Neuron (in vitro differentiated cells): Measurements from ENCODE around the gene ELF5.

Experiments
- H2AFZ ChIP-seq: one replicate; pipeline ENCODE4 v1.6.1; 2013; ENCODE audit warnings: low read depth, mild to moderate bottlenecking, inconsistent platforms, low read length, moderate library complexity
- H3K27me3 ChIP-seq: one replicate; pipeline ENCODE4 v1.6.1; 2013; ENCODE audit warnings: low read length; ENCODE audit not compliant: insufficient read depth
- H3K36me3 ChIP-seq: one replicate; pipeline ENCODE4 v1.6.1; 2013; ENCODE audit warnings: low read length; ENCODE audit not compliant: insufficient read depth
- H3K4me1 ChIP-seq: one replicate; pipeline ENCODE4 v1.6.1; 2013; ENCODE audit warnings: low read length; ENCODE audit not compliant: insufficient read depth
- H3K4me3 ChIP-seq: 2 replicates; pipeline ENCODE4 v1.5.1; 2013; ENCODE audit warnings: mild to moderate bottlenecking, low read length, moderate library complexity
- H3K9me3 ChIP-seq: one replicate; pipeline ENCODE4 v1.6.1; 2013; ENCODE audit warnings: low read length

ELF5 gene

DNA sequence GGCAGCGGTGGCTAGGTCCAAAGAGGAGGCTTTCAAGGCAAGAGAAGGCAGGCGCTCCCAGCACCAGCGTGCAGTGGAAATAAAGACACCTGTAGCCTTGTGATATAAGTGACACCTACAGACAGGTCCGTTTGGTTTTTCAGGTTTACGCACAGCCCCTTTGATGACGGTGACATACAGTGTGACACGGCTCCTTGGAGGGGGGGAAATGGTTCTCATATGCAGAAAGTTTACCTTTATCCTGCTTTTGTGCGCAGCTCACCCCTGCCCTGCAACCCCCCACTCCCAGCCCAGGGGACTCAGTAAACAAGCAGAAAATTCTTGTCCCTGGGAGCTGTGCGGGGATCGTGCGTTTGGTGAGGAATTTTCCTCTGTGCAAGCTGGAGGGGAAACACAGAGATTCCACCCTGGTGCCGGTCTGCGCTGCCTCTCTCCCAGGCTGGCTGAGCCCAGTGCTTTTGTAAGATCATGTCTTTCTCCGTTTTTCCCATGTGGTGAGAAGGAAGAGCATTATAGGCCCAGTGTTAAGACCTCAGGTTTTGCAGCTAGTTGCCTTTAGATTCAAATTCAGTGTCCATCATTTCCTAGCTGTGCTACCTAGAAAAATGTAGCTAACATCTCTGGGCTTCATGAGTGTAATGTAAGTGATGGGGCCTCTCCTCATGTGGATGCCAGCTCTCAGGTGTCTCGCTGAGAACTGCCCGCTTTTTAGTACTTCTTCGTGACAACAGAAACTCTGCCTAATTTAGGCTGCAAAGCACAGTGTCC is at the start of gene ELF5:
ELF5 (minus strand) TSS at position 113 of the 768 bp plus-strand sequence. CDS start 8,045 bp downstream, outside the sequence.
- Histone ChIP-seq H3K36me3 (no peaks in the 10 kb centered on the region), H3K27me3 (no peaks in the 10 kb centered on the region)

DNA sequence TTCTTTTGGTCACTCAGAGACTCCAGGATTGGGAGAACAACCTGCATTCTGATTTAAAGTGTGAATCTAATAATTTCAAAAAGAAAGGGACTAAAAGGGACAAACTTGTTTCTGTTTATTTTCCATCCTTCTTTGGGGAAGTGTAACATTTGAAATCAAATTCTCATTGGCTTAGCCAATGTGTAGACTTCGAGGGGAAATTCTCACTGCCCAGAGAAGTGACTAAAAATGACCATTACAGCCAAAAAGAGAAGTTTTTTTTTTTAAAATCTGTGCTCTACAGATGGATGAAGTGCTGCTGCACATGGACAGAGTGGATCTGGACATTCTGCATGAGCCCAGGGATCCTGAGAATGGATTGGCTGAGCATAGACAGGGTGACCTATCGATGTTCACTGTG is 49.4 kb upstream of the ELF5 start:
- H3K4me1 ChIP-seq = no peaks in the 10 kb centered on the region
- H3K36me3 ChIP-seq = no peaks in the 10 kb centered on the region
- no peaks in the 10 kb centered on the region for H3K9me3 ChIP-seq
- H3K27me3 ChIP-seq = no peaks in the 10 kb centered on the region
- no peak overlapping the region for H3K4me3 ChIP-seq
- H2AFZ ChIP-seq = no peak overlapping the region

More for the DNA sequence above, at the start of gene ELF5:
- Histone ChIP-seq H3K4me3 (no peak within 1 kb of the TSS), H3K4me1 (no peaks in the 10 kb centered on the region), H3K9me3 (no peaks in the 10 kb centered on the region), H2AFZ (no peak within 1 kb of the TSS)

DNA sequence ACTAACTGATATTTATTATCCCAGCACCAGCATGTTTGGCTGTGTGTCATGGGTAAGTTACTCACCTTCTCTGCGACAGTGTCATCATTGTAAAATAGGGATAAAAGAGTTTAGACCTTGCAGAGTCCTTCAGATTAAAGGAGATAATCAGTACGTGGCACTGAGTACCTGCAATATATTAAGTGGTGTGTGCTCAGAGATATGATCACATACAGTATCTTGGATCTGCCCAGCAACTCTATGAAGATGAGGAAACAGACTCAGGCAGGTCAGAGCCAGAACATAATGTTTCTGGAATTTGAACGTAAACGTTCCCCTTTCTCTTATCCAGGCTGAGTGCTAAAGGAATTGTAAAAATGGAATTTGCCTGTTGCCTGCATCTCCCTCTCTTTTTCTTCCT is 46.9 kb upstream of the ELF5 start:
- Histone ChIP-seq H2AFZ (no peak overlapping the region), H3K9me3 (no peaks in the 10 kb centered on the region), H3K4me3 (no peak overlapping the region), H3K36me3 (no peaks in the 10 kb centered on the region), H3K4me1 (no peaks in the 10 kb centered on the region), H3K27me3 (no peaks in the 10 kb centered on the region)

DNA sequence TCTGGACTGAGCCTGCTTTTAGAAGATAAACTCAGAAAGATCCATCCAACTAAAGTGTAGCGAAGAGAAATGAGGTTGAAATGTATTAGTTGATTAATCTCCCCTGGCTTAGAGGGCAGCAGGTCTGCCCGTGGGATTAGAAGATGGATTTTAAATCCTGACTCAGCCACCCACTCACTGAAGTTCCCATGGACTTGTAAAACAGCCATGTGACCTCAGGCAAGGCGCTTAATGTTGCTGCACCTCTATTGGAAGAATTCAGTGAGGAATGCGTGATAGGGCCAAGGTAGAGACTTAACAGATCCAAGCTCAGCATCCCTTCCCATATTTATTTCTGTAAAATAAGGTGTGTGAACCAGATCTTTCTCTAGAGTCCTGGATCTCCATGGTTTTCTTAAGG is 45.1 kb upstream of the ELF5 start:
- Histone ChIP-seq H2AFZ (no peak overlapping the region), H3K27me3 (no peaks in the 10 kb centered on the region), H3K9me3 (no peaks in the 10 kb centered on the region), H3K4me1 (no peaks in the 10 kb centered on the region), H3K36me3 (no peaks in the 10 kb centered on the region), H3K4me3 (no peak overlapping the region)

DNA sequence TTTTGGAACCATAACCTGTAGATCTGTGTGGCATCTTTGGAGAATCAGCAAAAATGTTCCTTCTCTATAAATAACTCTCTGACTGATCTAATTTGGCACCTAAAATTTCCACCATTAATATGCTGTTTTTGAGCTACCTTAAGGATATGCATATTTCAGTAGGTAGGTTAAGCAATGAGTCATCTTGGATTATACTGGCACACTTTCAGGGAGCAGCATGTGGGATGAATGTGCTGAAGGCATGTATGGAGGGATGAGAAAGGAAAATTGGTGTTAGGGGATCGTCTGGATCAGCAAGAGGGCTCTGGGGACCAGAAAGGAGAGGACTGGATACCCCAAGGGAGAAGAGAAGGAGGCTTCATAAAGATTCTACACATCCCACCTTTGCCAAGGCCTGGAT is 44.6 kb upstream of the ELF5 start:
- no peaks in the 10 kb centered on the region for H3K9me3 ChIP-seq
- H3K4me1 ChIP-seq = no peaks in the 10 kb centered on the region
- H3K36me3 ChIP-seq = no peaks in the 10 kb centered on the region
- H2AFZ ChIP-seq = no peak overlapping the region
- H3K27me3 ChIP-seq = no peaks in the 10 kb centered on the region
- no peak overlapping the region for H3K4me3 ChIP-seq

DNA sequence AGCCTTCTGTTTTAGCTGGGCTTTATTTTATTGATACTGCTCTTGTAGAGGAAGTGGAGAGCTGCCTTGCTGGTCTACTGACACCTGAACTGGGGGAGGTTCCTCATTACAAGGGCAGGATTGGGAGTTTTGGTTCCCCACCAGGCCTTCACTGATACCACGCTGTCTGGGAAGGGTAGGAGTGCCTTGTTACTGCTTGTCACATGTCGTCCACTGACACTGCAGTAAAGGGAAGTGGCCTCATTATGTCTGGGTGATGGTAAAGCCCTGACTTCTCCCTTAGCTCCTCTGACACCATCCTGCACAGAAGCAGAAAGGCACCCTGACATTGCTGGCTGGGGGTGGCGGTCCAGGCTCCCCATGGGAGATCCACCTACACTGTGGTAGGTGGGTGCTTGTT is 38.7 kb upstream of the ELF5 start:
- no peak overlapping the region for H3K4me3 ChIP-seq
- no peaks in the 10 kb centered on the region for H3K9me3 ChIP-seq
- H3K27me3 ChIP-seq = no peaks in the 10 kb centered on the region
- H2AFZ ChIP-seq = no peak overlapping the region
- no peaks in the 10 kb centered on the region for H3K36me3 ChIP-seq
- no peaks in the 10 kb centered on the region for H3K4me1 ChIP-seq

DNA sequence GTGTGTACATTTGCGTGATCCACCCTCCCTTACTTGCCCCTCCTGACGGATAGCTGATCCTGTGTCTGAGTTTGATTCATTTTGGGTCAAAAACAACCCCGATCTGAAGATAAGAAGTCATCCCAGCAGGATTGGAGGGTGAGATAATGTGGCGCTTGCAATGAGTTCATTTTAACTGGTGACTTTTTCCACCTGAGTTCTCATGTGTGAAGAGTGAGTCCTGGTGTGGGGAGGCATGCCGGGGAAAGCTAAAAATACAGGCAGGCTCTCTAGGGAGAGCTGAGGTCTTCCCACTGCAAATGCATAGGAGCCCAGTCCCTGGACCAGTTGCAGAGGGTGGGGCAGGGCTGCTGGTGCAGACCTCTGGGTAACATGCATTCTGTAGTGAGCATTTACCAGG is 35.7 kb upstream of the ELF5 start:
- no peak overlapping the region for H3K4me3 ChIP-seq
- no peaks in the 10 kb centered on the region for H3K36me3 ChIP-seq
- no peaks in the 10 kb centered on the region for H3K9me3 ChIP-seq
- no peaks in the 10 kb centered on the region for H3K27me3 ChIP-seq
- H3K4me1 ChIP-seq = peaks cover 8% of the 10 kb centered on the region
- H2AFZ ChIP-seq = no peak overlapping the region

DNA sequence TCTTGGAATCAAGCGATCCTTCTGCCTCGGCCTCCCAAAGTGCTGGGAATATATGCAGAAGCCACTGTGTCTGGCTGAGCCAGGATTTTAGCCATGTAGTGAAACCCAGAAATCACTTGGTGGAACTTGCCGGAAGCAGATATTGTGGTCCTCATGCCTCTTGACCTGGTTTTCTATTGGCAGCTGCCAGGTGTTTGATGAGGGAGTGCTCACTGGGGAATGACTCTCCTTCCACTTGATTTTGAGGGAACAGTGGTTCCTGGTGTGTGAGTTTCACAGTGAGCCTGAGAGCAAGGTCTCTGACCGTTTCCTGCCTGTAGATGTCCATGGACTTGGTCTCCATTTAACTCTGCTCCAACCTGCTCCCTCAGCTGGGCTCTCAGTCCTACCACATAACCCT is 34.7 kb upstream of the ELF5 start:
- Histone ChIP-seq H3K4me3 (no peak overlapping the region), H3K9me3 (no peaks in the 10 kb centered on the region), H3K27me3 (no peaks in the 10 kb centered on the region), H2AFZ (no peak overlapping the region), H3K4me1 (peaks cover 8% of the 10 kb centered on the region), H3K36me3 (no peaks in the 10 kb centered on the region)

DNA sequence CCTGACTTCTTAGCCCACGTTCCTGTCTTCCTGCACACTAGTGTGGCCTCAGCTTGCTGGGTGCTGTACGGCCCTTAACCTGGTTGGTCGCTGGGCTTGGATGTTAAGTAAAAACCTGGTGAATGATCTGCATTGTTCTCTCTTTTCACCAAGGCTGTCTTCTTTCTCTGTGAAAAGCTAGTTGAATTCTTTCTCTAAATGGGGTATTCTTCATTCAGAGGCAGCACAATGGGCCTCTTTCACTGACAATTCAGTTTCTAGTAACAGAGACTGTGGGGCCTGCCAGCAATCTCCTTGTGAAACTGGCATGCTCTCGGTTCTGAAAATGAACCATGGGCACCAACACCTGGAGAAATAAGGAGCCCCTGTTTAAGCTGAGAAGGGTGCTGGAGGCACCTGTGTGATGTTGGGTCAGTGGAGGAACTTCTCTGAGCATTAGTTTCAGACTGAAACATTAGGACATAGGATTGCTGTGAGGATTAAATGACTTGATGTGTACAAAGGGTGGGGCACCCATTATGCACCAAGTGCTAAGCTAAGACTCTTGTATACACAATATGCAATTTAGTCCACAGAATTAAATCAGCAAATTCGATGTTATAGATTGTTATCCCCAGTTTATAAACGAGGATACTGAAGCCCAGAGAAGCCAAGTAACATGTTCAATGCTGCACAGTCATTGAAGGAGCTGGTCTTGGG is 33.1 kb upstream of the ELF5 start:
- no peaks in the 10 kb centered on the region for H3K27me3 ChIP-seq
- H3K36me3 ChIP-seq = no peaks in the 10 kb centered on the region
- no peak overlapping the region for H2AFZ ChIP-seq
- no peak overlapping the region for H3K4me3 ChIP-seq
- H3K9me3 ChIP-seq = no peaks in the 10 kb centered on the region
- peaks cover 8% of the 10 kb centered on the region for H3K4me1 ChIP-seq

DNA sequence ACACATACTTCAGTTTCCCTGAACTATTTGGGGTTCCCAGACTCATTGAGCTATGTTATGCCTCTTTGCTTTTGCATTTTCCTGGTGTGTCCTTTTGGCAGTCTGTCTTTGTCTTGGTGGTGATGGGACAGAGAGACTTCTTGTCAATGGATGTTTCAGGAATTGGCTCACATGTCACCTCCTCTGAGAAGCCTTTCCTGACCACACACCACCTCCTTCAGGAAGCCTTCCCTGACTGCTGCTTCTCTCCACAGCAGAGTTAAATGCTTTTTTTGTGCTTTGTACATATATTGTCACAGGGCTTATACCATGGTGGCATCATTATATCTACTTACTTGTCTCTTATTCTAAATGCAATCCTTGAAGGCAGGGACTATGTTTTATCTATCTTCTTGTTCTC is 28.5 kb upstream of the ELF5 start:
- no peak overlapping the region for H2AFZ ChIP-seq
- H3K4me3 ChIP-seq = no peak overlapping the region
- H3K36me3 ChIP-seq = no peaks in the 10 kb centered on the region
- H3K4me1 ChIP-seq = peaks cover 8% of the 10 kb centered on the region
- H3K27me3 ChIP-seq = peaks cover 4% of the 10 kb centered on the region
- H3K9me3 ChIP-seq = no peaks in the 10 kb centered on the region

DNA sequence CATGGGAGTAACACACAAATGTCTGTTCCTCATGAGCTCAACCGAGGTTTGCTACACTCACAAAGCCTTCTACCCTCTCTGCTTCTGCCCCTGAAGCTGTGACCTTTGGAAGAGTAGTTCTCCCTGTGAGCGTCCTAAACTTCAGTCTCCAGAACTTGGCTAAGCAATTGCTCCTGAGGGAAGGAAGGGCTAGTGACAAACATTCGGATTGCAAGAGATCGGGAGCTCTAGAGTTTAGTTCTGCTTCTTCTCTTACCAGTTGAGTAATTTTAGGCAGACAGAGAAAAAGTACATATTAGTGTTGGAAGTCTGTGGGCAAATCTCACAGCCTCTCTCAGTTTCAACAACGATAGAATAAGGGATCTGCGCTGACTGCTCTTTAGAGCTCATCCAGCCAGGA is 27.3 kb upstream of the ELF5 start:
- Histone ChIP-seq H2AFZ (no peak overlapping the region), H3K27me3 (peaks cover 4% of the 10 kb centered on the region), H3K4me3 (no peak overlapping the region), H3K9me3 (no peaks in the 10 kb centered on the region), H3K36me3 (no peaks in the 10 kb centered on the region), H3K4me1 (no peaks in the 10 kb centered on the region)

DNA sequence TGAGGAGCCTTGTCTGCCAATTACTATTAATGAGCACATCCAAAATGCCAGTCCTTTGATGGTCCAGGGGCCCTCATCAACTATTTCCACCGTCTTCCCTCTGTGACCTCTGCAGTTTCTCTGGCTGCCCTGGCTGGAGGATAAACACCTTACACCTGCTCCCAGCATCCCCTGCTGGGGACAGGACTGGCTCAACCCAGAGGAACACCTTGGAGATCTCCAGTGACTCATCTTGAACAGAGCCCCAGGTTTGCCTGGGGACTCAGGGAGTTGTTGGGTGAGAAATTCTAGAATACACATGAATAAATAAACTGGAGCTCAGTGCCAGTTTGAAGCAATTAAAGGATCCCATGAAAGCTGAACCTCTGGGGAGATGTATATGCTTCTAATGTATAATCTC is 24.0 kb upstream of the ELF5 start:
- Histone ChIP-seq H2AFZ (no peak overlapping the region), H3K4me3 (no peak overlapping the region), H3K4me1 (no peaks in the 10 kb centered on the region), H3K9me3 (no peaks in the 10 kb centered on the region), H3K36me3 (no peaks in the 10 kb centered on the region), H3K27me3 (peaks cover 4% of the 10 kb centered on the region)

DNA sequence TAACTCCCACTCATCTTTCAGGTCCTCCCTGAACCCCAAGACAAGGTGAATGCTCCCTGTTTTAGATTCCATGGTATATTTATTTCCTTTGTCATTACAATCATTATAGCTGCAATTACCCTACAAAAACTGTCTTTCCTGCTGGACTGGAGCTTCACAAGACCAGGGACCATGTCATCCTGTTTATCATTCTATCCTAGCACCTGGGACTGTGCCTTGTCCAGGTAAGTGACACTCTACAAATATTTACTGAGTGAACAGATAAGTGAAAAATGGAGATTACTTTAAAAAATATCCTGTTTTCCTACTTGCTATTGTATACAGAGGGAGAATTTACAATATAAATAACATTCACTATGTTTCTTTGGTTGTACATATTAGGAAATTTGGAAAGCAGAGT is 22.5 kb upstream of the ELF5 start:
- no peaks in the 10 kb centered on the region for H3K36me3 ChIP-seq
- H3K4me3 ChIP-seq = no peak overlapping the region
- peaks cover 4% of the 10 kb centered on the region for H3K27me3 ChIP-seq
- no peaks in the 10 kb centered on the region for H3K9me3 ChIP-seq
- no peak overlapping the region for H2AFZ ChIP-seq
- no peaks in the 10 kb centered on the region for H3K4me1 ChIP-seq
